PC-3 (cell line): Measurements from ENCODE around the gene TNFRSF9.

Experiments used
- EZH2 ChIP-seq: fragments of 300-600 bp; sonication (generic); IDR thresholded peaks from one replicate; pipeline ENCODE4 v1.6.1; 2017; ENCODE audit warnings: antibody characterized with exemption, mild to moderate bottlenecking, low read length; ENCODE audit not compliant: unreplicated experiment
- EZH2phosphoT487 ChIP-seq: fragments of 300-600 bp; sonication (generic); IDR thresholded peaks from 2 replicates; pipeline ENCODE4 v1.6.1; 2018; ENCODE audit warnings: mild to moderate bottlenecking, antibody characterized with exemption, low read length, borderline replicate concordance
- TF ChIP-seq, protein P1 (sequence below): fragments of 300-600 bp; sonication (generic); conservative IDR thresholded peaks from 2 replicates; pipeline ENCODE4 v1.5.1; 2017; ENCODE audit warnings: antibody characterized with exemption, low read depth, mild to moderate bottlenecking, low read length

DNA sequence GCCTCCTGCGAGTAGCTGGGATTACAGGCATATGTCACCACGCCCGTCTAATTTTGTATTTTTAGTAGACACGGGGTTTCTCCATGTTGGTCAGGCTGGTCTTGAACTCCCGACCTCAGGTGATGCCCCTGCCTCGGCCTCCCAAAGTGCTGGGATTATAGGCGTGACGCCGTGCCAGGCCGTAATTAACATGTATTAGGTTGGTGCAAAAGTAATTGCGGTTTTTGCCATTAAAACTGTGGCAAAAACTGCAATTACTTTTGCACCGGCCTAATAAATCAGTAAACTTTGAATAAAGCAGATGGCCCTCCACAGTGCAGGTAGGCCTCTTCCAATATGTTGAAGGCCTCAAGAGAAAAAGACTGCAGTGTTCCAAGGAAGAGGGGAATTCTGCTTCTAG, 35.4 kb downstream of the TNFRSF9 start:
- TF ChIP-seq, protein P1, sequence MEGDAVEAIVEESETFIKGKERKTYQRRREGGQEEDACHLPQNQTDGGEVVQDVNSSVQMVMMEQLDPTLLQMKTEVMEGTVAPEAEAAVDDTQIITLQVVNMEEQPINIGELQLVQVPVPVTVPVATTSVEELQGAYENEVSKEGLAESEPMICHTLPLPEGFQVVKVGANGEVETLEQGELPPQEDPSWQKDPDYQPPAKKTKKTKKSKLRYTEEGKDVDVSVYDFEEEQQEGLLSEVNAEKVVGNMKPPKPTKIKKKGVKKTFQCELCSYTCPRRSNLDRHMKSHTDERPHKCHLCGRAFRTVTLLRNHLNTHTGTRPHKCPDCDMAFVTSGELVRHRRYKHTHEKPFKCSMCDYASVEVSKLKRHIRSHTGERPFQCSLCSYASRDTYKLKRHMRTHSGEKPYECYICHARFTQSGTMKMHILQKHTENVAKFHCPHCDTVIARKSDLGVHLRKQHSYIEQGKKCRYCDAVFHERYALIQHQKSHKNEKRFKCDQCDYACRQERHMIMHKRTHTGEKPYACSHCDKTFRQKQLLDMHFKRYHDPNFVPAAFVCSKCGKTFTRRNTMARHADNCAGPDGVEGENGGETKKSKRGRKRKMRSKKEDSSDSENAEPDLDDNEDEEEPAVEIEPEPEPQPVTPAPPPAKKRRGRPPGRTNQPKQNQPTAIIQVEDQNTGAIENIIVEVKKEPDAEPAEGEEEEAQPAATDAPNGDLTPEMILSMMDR = no peak
- TF ChIP-seq EZH2 (no peak), EZH2phosphoT487 (no peak)
